Bone marrow (tissue), 2 donors: ENCODE data around the gene CACHD1.
A peak's percentile ranks its signal among the peaks of the same experiment; 100 is the strongest.

Source experiments
- DNase-seq, 2 donors: peaks; one replicate each; lab custom pipeline; 2025; lab: John Stamatoyannopoulos, UW

Gene CACHD1

GRCh38 chr1:64654519-64655341 lies 184.8 kb downstream of the CACHD1 start:
- no peak for DNase-seq

DNA sequence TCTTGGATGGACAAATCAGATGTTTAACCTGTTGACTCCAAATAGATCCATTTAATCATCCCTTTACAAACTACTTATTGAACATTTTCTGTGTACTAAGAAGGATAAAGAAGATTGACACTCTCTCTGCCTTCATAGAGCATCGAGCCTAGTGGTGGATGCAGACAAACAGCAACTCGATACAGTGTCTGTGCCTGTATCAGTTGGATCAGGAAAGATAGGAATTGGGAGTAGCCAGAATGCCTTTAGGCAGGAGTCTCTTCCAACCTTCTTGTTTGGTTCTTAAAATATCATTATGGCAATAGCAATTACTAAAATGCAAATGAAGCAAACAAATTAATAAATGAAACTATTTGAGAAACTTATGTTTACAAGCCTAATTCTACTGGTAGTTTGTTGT lies 185.9 kb downstream of the CACHD1 start:
- no peak for DNase-seq

- DNase-seq, result no peak
These were observed 189.7 kb downstream of the CACHD1 start for GRCh38 chr1:64659478-64660138.

GRCh38 chr1:64663668-64664067 lies 193.7 kb downstream of the CACHD1 start:
- DNase-seq, result no peak

DNA sequence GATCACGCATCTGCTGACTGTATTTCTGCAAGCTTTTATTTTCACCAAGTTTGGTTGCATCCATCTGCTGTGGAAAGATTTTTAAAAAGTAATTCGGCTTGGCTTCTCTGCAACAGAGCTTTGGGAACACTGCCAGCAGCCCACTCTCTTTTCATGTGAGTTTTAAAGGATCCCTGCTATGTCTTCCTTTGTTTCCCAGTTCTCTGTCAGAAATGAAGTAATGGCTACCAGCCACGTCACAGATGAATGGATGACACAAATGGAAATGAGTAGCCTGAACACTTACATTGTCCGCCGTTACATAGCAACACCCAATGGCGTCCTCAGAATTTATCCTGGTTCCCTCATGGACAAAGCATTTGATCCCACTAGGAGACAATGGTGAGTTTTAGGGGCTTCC lies 194.4 kb downstream of the CACHD1 start:
- no peak for DNase-seq

- no peak for DNase-seq
These were observed 199.3 kb downstream of the CACHD1 start for GRCh38 chr1:64669098-64669675.

DNA sequence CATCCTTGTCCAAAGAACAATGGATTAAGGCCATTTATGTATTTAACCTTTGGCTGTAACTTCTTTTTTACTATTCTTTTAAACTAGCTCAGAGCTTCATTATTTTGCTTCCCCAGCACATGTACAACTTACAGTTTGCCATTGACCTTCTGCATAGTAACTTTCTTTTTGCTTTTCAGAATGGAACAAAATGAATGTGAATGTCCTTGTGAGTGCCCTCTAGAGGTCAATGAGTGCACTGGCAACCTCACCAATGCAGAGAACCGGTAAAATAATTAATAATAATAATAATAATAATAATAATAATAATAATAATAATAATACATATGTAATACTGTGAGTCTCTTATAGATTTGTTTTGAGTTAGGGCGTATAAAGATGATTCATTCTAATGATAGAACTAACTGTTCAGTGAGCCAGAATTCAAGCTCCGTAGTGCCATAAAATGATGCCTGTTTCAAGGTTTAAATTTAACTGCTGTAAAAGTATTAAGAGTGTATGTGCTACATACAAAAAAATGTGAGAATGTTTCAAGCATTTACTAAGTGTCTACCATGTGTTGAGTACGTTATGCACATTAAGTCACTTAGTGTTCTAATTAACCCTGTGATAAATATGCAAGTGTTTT lies 205.9 kb downstream of the CACHD1 start:
- no peak for DNase-seq

DNA sequence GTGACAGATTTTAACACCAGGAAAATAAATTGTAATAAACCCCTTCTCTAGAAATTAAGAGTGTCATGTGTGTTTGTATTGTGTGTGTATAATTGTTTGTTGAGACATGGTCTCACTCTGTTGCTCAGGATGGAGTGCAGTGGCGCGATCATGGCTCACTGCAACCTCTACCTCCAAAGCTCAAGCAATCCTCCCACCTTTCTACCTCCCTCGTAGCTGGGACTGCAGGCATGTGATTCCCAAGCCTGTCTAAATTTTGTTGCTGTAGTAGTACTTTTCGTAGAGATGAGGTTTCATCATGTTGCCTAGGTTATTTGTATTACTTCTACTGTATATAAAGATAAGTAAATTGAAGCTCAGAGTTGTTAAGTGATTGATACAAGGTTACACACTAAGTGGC lies 206.5 kb downstream of the CACHD1 start:
- no peak for DNase-seq

DNA sequence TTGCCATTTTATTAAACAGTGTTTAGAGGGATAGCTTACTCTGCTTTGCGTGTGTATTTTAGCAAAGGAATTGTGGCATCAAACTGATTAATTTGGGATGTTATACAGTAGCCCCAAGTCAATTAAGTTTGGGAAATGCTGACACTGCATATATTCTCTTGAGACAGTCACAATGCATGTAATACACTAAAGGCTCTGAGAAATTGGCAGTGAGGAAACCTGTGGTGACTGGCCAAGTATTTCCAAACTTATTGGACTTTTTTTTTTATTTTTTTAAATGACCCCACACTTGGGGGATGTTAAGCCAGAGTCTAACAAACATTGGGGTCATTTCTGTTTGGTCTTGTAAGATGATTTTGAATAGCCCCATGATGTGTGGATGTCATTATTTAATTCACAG lies 207.6 kb downstream of the CACHD1 start:
- DNase-seq, result no peak

DNA sequence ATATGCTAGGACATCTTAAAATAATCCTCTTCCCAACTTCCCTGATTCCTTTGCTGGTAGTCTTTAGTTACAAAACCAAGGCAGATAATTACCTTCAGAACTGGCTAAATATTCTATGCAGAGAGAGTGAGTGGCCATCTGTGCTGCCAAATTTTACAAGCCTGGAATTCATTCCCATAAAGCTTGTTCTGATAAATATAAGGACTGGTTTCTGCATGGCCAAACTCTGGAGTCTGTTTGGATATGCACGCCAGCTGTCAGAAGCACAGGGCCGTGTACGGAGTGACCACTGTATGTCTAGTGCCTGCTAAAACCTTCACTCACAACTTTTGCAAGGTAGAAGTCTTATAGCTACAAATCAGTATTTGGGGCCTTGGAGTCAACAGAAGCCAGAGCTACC lies 208.4 kb downstream of the CACHD1 start:
- DNase-seq, result no peak

DNA sequence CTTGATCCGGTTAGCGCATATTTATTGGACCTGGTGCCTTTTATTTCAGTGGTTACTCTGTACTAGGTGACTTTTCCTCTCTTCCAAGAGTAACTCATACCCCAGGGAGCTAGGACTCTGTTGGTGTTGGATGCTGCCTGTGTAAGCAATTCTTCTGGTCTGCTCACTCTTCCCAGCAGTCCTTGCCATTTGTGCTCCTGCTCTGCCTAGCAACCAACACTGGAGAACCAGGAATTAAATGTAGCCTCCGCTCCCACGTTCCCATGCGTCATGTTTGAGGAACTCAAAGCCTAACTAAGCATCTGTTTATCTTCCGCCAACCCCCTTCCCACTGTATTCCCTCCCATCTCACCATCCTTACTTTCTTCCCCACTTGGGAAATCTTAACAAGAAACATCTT lies 209.2 kb downstream of the CACHD1 start:
- no peak for DNase-seq

DNA sequence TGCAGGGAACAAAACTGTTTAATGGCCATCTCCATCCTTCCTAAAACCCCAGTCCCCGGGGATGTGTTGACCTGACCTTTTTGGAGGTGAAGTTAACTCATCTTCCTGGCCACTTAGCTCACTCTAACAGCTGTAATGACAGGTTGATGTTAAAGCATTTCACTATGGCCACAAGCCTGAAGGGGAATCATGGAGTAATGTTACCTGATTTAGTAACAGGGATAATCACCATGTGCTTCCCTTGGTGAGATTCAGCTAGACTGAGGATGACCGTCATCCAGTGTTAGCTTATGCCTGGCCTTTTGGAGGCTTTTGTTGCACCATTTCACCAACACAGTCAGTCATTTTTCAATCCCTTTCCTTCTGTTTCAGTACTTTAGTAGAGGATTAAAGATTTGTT lies 210.7 kb downstream of the CACHD1 start:
- no peak for DNase-seq

DNA sequence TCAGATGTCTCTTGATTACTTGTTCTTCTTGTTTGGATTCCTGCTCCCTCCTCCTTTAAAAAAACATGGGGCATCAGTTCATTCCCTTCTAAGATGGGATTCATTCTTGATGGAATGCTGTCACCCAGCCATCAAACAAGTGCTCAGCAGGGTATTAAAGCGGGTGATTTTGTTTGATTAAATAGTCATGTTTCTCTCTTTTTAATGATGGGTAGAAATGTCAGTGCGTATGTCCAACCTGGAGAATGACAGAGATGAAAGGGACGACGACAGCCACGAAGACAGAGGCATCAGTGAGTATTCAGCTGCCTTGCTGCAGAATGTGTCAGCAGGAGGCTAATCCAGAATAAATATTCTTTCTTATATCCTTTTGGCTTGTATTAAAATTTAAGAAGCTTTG lies 211.1 kb downstream of the CACHD1 start:
- no peak for DNase-seq

GRCh38 chr1:64683419-64683818 lies 213.5 kb downstream of the CACHD1 start:
- DNase-seq, result no peak

DNA sequence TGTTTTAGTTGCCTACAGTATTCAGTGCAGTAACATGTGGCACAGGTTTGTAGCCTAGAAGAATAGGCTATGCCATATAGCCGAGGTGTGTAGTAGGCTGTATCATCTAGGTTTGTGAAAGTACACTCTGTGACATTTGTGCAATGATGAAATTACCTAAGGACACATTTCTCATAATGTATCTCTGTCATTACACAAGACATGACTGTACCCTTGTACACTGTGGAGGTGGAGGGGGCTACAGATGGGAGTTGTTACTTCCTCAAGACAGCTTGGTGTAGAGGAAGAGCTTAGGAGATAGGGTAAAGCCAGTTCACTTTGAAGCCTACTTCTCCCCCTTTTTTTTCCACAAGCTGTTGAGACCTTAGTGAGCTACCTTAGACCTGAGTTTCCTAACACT lies 215.3 kb downstream of the CACHD1 start:
- DNase-seq, result no peak

DNA sequence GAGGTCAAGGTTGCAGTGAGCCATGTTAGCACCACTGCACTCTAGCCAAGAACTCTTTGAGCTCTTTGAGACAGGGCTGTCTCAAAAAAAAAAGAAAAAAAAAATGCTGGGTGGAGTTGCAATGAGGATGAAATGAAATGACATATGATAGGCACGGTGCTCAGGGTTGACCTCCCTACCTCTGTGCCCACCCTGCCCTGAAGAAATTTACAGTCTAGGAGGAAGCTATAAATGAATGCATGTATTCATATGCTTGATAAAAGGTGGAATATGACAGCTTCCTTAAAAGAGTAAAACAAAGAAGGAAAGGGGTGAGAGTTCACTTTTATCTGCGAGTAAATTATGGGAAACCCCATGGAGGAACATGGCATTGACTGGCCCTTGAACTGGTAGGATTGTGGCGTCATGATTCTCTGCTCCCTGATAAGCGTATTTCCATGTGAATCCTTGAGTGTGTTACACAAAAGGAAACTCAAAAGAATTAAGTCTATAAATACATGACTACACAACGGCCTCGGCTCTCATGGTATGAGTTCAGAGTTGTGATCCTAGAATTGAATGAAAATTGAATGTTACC lies 215.9 kb downstream of the CACHD1 start:
- DNase-seq, result no peak

- peak in 1 of 2 donors; percentile 33 for DNase-seq
These were observed 217.1 kb downstream of the CACHD1 start for GRCh38 chr1:64686828-64687724.

- DNase-seq, result no peak
These were observed 217.9 kb downstream of the CACHD1 start for GRCh38 chr1:64687725-64688327.

DNA sequence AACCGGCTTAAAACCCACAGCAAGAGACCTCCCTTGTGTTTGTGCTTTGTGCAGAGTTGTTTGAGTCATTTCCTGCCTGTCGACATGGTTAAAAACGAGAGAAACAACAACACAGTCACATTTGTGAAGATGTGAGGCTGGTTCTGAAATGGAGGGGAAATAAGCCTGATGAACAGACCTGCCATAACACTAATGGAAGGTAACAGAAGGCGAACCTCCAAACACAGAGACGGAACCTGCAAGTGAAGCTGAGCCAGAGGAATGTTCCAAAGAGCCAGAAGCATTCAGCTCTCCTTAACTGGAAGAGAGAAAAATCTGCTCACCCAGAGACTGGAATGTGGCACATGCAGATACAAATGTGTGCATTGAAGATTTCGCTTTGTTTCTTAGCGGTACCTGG lies 221.7 kb downstream of the CACHD1 start:
- no peak for DNase-seq

DNA sequence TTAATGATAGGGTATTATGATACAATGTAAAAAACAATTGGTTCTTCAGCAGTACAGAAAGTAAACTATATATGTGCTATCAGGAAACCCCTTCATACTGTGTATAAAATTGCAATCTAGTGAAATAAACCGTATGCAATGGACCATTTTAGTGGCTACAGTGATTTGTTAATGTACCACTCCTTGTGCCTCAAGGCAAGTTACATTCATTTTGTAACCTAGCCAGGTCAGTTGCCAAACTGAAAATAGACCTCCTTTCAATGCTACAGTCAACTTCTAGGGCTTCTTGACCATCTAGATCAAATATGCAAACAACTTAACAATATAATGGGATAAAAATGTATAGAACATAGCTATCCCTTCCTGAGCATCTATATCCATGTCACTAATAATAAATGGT lies 223.0 kb downstream of the CACHD1 start:
- no peak for DNase-seq

DNA sequence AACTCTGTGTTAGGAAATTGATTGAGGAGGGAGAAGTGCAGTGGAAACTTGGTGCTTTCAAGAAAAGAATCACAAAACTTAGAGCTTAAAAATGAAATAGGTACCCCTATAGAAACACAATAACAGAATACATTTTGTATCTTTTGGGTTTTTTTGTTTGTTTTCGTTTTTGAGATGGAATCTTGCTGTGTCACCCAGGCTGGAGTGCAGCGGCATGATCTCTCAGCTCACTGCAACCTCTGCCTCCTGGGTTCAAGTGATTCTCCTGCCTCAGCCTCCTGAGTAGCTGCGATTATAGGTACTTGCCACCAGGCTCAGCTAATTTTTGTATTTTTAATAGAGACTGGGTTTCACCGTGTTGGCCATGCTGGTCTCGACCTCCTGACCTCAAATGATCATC lies 223.5 kb downstream of the CACHD1 start:
- no peak for DNase-seq
